Esophagus squamous epithelium (tissue), 5 donors: Measurements from ENCODE around the gene CWC27. TPM values are rescaled to one million over a fixed set of nuclear protein-coding genes. Genes with fewer than 3 reads are reported as not detected.

ENCODE experiments used
- DNase-seq: peaks from one replicate; lab custom pipeline; 2025; lab: John Stamatoyannopoulos, UW
- H3K27ac ChIP-seq, 4 donors: fragments of 200-600 bp; sonication (generic); one replicate each; pipeline ENCODE4 v1.5.1; 2016 to 2019; ENCODE audit warnings: mild to moderate bottlenecking in 1 of 4
- H3K27me3 ChIP-seq, 4 donors: fragments of 200-600 bp; sonication (generic); 1 replicate in 3 of 4; 2 replicates in 1 of 4; pipeline versions ENCODE4 v1.5.1 to v1.6.0; 2017 to 2021; ENCODE audit warnings: antibody characterized with exemption in 1 of 4
- H3K36me3 ChIP-seq, 3 donors: fragments of 200-600 bp; sonication (generic); one replicate each; pipeline ENCODE4 v1.5.1; 2016 to 2019
- H3K4me1 ChIP-seq, 3 donors: fragments of 200-600 bp; sonication (generic); one replicate each; pipeline ENCODE4 v1.5.1; 2017 to 2019
- H3K4me3 ChIP-seq, 4 donors: fragments of 200-600 bp; sonication (generic); 1 replicate in 3 of 4; 2 replicates in 1 of 4; pipeline ENCODE4 v1.5.1; 2016 to 2019; ENCODE audit warnings: mild to moderate bottlenecking in 2 of 4, moderate library complexity in 1 of 4
- H3K9me3 ChIP-seq, 3 donors: fragments of 200-600 bp; sonication (generic); one replicate each; pipeline ENCODE4 v1.5.1; 2016 to 2019
- CTCF ChIP-seq, 6 experiments: fragments of 450-650 bp in 4 of 6; fragments of 200-600 bp in 2 of 6; sonication (generic) in 2 of 6; IDR thresholded peaks; one replicate each; pipeline ENCODE4 v1.5.1; 2016 to 2019; ENCODE audit warnings: antibody characterized with exemption in 6 of 6, mild to moderate bottlenecking in 4 of 6, moderate library complexity in 4 of 6
- POLR2A ChIP-seq, 4 donors: fragments of 450-650 bp; IDR thresholded peaks; one replicate each; pipeline ENCODE4 v1.6.1; 2017; ENCODE audit warnings: antibody characterized with exemption in 4 of 4, mild to moderate bottlenecking in 4 of 4, moderate library complexity in 3 of 4
- WGBS, 2 donors: methylation state at CpG; one replicate each; pipeline ENCODE4 v1.1.5; 2018; 5-methylcytosine and 5-hydroxymethylcytosine counted together
- intact Hi-C: fragments of 100-400 bp; cut with DNase I; formaldehyde crosslinking; loops from one replicate; pipeline ENCODE4 v1.15.0; 2022
- total RNA-seq, 4 donors: library from RNA; depleted of rRNA; stranded (reverse); fragments of >200 nt; gene quantifications; one replicate each; pipeline ENCODE4 v1.1.0, GENCODE V29; 2016
- donor health status: DM: yes; HTN: yes; CAD: no.

CWC27 gene, protein sequence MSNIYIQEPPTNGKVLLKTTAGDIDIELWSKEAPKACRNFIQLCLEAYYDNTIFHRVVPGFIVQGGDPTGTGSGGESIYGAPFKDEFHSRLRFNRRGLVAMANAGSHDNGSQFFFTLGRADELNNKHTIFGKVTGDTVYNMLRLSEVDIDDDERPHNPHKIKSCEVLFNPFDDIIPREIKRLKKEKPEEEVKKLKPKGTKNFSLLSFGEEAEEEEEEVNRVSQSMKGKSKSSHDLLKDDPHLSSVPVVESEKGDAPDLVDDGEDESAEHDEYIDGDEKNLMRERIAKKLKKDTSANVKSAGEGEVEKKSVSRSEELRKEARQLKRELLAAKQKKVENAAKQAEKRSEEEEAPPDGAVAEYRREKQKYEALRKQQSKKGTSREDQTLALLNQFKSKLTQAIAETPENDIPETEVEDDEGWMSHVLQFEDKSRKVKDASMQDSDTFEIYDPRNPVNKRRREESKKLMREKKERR
- total RNA-seq, result 10 to 100 TPM in 3 of 4 donors, 1 to 10 TPM in 1; 9.9 to 15.6 (median 12.1) TPM

DNA sequence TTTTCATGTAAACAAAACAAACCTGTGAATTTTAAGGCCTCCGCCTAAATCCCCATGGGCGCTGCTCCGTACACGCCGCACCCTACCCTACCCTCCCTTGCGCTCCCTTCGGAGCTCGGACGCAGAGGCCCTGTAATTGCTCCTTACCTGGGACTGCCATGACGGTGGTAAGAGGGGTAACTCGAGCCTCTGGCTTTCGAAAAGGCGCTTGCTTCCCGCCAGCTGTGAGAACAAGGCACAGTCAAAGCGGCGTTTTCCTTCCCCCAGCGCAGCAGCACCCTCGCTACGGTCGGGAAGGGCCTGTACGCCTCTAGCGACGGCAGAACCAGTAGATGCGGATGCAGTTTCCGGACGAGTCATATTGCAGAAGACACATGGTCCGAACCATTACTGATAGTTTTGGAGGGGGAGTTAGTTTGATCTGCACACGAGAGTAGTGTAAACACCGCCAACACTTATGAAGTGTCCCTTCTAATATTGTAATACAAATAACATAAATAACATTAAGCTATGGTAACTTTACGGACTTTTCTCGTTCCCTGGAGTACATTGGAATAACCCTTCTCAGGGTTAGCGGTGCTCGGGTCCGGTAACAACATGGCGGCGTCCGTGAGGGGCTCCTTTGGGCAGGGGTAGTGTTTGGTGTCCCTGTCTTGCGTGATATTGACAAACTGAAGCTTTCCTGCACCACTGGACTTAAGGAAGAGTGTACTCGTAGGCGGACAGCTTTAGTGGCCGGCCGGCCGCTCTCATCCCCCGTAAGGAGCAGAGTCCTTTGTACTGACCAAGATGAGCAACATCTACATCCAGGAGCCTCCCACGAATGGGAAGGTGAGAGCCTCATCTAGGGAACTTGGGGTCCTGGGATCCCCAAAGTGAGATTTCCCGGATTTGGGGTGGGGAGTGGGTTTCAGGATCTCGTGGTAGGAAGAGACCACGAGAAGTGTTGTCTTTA lies at the start of gene CWC27, which contains the start of gene SREK1IP1:
Gene CWC27 (plus strand): TSS at position 573 of the 955 bp plus-strand sequence. CDS start 217 bp downstream, at position 790.
Gene SREK1IP1 (minus strand): TSS at position 334 of the 955 bp plus-strand sequence. CDS start 174 bp downstream, at position 160.
- Histone ChIP-seq H3K9me3 (no peaks in the 10 kb centered on the region), H3K27ac (peak within 1 kb of the TSS; percentile 89 to 96 (median 91)), H3K4me3 (peak within 1 kb of the TSS; percentile 84 to 95 (median 89)), H3K36me3 (peaks cover 0 to 17% (median 0%) of the 10 kb centered on the region in 3 donors), H3K4me1 (peaks cover 13 to 56% (median 32%) of the 10 kb centered on the region in 3 donors), H3K27me3 (no peaks in the 10 kb centered on the region)
- intact Hi-C loops, result no loop called here
- TF ChIP-seq CTCF (IDR thresholded peaks at IDR 0.05) (peak in 2 of 6 experiments; percentile 8 to 10), POLR2A (IDR thresholded peaks at IDR 0.05) (peak in 3 of 4 donors; percentile 33 to 76 (median 69))
- WGBS, 2 donors, result 0 to 1% methylated on average over 18 to 32 of the region's 48 CpGs
- peak; percentile 29 for DNase-seq

- intact Hi-C loops, result no loop called here
Measured at GRCh38 chr5:64722588-64722987, 46.1 kb upstream of the CWC27 start.

GRCh38 chr5:64727150-64727549 lies 41.6 kb upstream of the CWC27 start:
- H3K9me3 ChIP-seq, result no peaks in the 10 kb centered on the region
- no peak overlapping the region for H3K27ac ChIP-seq
- peaks cover 0 to 90% (median 7%) of the 10 kb centered on the region in 3 donors for H3K36me3 ChIP-seq
- no peaks in the 10 kb centered on the region for H3K4me1 ChIP-seq
- TF ChIP-seq POLR2A (IDR thresholded peaks at IDR 0.05) (no peak), CTCF (IDR thresholded peaks at IDR 0.05) (no peak)
- DNase-seq, result no peak
- H3K4me3 ChIP-seq, result no peak overlapping the region
- no peaks in the 10 kb centered on the region for H3K27me3 ChIP-seq
- intact Hi-C loops, result no loop called here
- WGBS, 2 donors, result 86 to 95% methylated on average over 2 of the region's 2 CpGs

More at GRCh38 chr5:64722588-64722987, 46.1 kb upstream of the CWC27 start:
- peaks cover 0 to 73% (median 7%) of the 10 kb centered on the region in 3 donors for H3K36me3 ChIP-seq
- TF ChIP-seq CTCF (IDR thresholded peaks at IDR 0.05) (no peak), POLR2A (IDR thresholded peaks at IDR 0.05) (no peak)
- H3K4me1 ChIP-seq, result no peaks in the 10 kb centered on the region
- H3K9me3 ChIP-seq, result no peaks in the 10 kb centered on the region
- DNase-seq, result no peak
- H3K27ac ChIP-seq, result no peak overlapping the region
- no peaks in the 10 kb centered on the region for H3K27me3 ChIP-seq
- WGBS, 2 donors, result 65 to 95% methylated on average over 3 of the region's 3 CpGs
- no peak overlapping the region for H3K4me3 ChIP-seq

GRCh38 chr5:64742411-64742810 lies 26.3 kb upstream of the CWC27 start:
- TF ChIP-seq POLR2A (IDR thresholded peaks at IDR 0.05), result no peak
- TF ChIP-seq CTCF (IDR thresholded peaks at IDR 0.05), result no peak
- H3K4me1 ChIP-seq, result no peaks in the 10 kb centered on the region
- whole genome bisulfite sequencing, 2 donors, result 85 to 89% methylated on average over 1 of the region's 1 CpG
- peaks cover 0 to 59% (median 0%) of the 10 kb centered on the region in 3 donors for H3K36me3 ChIP-seq
- intact Hi-C loops, result no loop called here
- no peak overlapping the region for H3K27ac ChIP-seq
- no peaks in the 10 kb centered on the region for H3K9me3 ChIP-seq
- H3K4me3 ChIP-seq, result no peak overlapping the region
- no peak for DNase-seq
- no peaks in the 10 kb centered on the region for H3K27me3 ChIP-seq
